HEK293T (cell line): ENCODE results near the gene PFN4.

ENCODE experiments used
- FOXK2 ChIP-seq: fragments of 450-650 bp; IDR thresholded peaks from 2 replicates; pipeline ENCODE4 v1.6.1; 2016; ENCODE audit warnings: mild to moderate bottlenecking
- SP1 ChIP-seq: fragments of 450-650 bp; IDR thresholded peaks from 2 replicates; pipeline ENCODE4 v1.6.1; 2017
- SUZ12 ChIP-seq: fragments of 450-650 bp; IDR thresholded peaks from 2 replicates; pipeline ENCODE4 v1.6.1; 2016; ENCODE audit warnings: mild to moderate bottlenecking
- ZNF384 ChIP-seq: fragments of 450-650 bp; IDR thresholded peaks from 2 replicates; pipeline ENCODE4 v1.6.1; 2016

DNA sequence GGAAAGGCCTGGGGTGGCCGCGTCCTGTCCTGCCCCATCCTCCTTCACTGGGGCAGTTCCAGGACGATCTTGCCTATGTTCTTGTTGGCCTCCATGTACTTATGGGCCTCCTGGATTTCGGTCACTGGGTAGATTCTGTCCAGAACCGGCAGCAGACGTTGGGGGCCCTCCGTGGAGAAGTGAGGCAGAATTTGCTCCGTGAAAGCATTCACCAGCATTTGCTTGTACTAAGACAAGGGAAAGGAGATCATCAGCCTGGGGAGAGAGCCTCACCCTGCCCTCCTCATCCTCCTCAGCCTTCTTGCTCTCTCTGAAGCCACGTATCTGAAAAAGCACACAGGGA, 45.6 kb downstream of the PFN4 start:
- no peak for TF ChIP-seq FOXK2
- no peak for TF ChIP-seq SUZ12
- TF ChIP-seq SP1, result no peak
- TF ChIP-seq ZNF384, result no peak
